NCI-H526 treated with DMSO at 0.1 percent for 48 hours (cell line): ENCODE results near the gene LRRC4C.
"Not testable (repeated sequence)": the region's sequence is repeated elsewhere in the genome, so short reads cannot be mapped to it uniquely, and the experiment has no call there.

ENCODE experiments used
- DNase-seq: peaks from one replicate; lab custom pipeline; 2025; lab: John Stamatoyannopoulos, UW

The LRRC4C gene

DNA sequence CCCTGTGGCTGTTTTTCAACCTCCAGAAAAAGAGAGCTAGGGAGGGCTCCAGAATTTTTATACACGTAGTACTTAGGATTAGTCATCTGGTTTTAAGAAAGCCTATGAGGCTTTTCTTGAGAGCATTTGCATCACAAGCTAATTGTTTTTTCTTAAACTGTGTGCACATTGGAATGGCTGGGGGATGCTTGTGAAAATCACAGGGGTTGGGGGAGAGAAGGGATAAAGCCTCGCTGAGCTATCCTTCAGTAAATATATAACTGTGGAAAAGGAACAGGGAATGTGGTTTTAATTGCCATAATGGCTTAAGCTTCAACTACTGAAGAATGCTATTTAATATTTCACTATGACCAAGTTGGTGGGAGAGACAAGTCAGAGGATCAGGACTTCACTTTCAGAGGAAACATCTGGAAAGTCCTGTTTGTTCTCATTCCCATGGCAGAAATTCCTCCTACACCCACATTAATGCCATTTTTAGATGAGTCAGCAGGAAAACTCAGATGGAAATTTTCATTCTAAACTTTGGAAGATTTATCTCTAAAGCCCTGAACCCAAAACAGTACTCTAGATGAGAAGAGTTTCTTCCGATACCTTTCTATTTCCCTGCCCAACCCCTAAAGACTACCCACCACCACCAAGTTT is 591.3 kb downstream of the LRRC4C start:
- peak; percentile 16 for DNase-seq

GRCh38 chr11:40857754-40858153 is 601.7 kb downstream of the LRRC4C start:
- not testable (repeated sequence) for DNase-seq

GRCh38 chr11:40842750-40843339 is 616.6 kb downstream of the LRRC4C start:
- DNase-seq = no peak

DNA sequence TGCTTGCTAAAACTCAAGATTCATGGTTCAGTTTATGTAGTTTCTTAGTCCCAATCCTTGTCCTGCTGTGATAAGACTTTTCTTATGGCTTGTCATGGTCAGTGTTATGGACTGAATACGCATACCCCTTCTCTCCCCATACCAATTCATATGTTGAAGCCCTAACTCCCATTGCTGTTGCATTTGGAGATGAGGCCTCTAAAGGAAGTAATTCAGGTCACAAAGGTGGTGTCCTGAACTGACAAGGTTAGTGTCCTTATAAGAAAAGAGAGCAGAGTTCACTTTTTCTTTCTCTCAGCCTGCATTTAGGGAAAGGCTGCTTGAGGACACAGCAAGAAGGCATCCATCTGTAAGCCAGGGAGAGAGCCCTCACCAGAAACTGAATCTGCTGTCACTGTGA is 618.2 kb downstream of the LRRC4C start:
- no peak for DNase-seq

GRCh38 chr11:40838181-40838683 is 621.2 kb downstream of the LRRC4C start:
- peak; percentile 80 for DNase-seq

DNA sequence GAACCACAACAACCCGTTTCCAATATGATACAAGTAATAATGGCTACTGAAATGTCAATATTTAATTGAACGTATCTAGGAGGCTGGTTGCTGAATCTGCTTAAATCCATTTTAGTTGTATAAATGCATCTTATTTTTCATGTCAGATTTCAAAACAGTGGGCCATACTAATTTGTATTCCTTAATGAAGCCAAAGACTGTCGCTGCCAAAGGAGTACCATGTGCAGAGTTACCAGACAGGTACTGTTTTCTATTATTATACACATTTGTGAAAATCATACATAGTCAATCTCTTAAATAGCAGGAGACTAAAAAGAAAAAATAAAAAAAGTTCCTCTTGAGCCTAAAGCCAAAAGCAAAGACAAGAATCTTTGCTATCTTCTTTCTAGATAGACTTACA is 632.3 kb downstream of the LRRC4C start:
- no peak for DNase-seq

DNA sequence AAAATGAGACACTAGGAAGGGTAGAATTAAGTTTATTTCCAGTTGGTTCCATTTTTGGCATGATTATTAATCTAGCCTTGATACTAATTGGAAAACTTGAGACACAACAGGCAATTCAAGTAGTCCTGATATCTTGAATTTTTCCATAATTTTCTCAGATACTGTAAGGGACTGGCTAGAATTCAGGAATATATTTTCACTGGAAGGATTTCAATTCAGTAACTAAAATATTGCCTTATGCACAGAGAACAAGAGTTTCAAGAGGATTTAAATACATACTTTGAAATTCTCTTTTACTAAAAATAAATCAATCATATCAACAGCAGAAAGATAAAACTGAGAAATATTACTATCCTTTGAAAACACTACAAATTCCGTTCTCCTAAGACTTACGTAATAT is 632.9 kb downstream of the LRRC4C start:
- no peak for DNase-seq

GRCh38 chr11:40825201-40825834 is 634.1 kb downstream of the LRRC4C start:
- no peak for DNase-seq

DNA sequence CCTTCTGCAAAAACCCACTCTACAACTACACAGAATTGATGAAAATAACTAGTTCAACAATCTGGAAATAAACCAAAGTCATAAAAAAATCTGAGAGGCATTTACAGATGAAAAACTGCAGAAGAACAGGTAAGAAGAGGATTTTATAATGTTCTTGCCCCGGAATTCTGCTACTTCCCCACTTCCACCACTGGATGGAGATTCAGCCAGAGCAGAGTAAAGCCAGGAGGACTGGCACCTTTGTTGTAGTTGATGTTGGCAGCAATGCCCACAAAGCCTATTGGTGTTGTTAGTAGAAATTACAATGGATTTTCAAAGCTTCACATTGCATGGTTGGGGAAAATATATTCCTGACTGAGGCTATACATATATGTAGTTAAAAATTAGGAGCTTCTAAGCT is 640.2 kb downstream of the LRRC4C start:
- no peak for DNase-seq

- no peak for DNase-seq
Observed at GRCh38 chr11:40816976-40817375, 642.5 kb downstream of the LRRC4C start.

- no peak for DNase-seq
Observed at GRCh38 chr11:40797981-40798380, 661.5 kb downstream of the LRRC4C start.

GRCh38 chr11:40787224-40787623 is 672.2 kb downstream of the LRRC4C start:
- DNase-seq = no peak

DNA sequence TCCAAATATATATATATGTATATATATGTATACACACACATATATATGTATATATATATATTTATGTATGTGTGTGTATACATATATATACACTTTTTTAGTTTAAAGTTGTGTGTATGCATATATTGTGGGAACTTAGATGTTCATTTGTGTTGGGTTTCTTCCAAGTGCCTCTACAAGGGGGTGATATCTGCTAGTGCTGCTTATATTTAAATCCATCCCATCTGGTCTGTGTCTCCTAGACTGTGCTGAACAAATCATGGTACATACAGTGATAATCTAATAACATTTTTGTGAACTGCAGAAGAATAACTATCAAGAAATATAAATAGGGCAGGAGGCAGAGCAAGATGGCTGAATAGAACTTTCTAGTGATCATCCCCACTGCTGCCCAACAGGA is 696.4 kb downstream of the LRRC4C start:
- no peak for DNase-seq

DNA sequence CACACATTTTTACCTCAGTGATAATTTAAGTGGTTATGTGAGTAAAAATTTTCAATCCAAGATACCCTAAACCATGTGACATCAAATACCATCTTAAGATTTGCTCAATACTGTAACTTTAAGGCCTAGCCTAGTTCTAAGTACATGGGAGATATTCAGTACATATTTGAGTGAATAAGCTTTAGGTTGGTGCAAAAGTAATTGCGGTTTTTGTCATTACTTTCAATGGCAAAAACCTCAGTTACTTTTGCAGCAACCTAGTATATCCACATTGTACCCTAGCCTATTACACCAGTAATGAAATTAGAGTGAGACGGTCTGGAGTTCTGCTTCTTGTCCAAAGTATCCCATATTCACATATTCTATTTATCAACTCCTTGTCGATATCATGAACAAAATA is 700.1 kb downstream of the LRRC4C start:
- no peak for DNase-seq

- no peak for DNase-seq
Observed at GRCh38 chr11:40754297-40754696, 705.2 kb downstream of the LRRC4C start.

GRCh38 chr11:40746282-40746681 is 713.2 kb downstream of the LRRC4C start:
- DNase-seq = no peak

DNA sequence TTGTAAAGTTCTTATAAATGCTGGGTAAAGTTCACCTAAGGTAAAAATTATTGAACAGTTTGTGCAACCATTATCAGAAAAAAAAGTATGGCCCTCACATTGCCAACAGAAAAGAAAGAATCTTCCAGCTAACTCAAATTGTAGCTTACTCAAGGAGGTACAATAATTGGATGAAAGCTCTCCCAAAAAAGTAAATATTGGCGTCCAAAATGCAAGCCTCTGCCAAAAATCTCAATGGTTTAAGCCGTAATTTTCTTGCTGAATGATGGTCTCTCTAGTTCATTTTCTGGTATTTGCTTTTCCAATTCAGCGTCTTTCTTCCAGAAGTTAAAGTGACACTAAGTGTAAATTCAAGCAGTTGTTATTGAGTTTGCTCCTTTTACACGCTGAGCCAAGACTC is 727.3 kb downstream of the LRRC4C start:
- no peak for DNase-seq

- DNase-seq = peak; percentile 44
Observed at GRCh38 chr11:40722179-40722795, 737.2 kb downstream of the LRRC4C start.

- DNase-seq = no peak
Observed at GRCh38 chr11:40716344-40717130, 742.9 kb downstream of the LRRC4C start.

- no peak for DNase-seq
Observed at GRCh38 chr11:40713083-40713482, 746.4 kb downstream of the LRRC4C start.

GRCh38 chr11:40701027-40701426 is 758.4 kb downstream of the LRRC4C start:
- no peak for DNase-seq

DNA sequence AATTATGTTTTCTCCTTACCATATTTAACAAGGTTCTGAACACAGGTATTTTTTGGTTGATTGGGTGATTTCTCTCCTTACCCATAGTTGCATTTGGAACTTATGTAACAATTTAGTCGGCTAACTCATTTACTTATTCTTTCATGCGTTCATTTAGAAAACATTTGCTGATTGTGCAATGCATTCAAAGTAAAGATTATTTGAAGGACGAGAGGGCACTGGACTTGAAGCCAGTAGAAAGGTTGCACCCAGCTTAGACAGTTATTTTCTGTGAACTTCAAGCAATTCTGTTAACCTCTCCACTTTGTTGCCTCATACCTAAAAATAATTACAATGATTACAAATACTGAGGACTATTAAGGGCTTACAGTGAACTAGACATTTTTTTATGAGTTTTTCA is 769.6 kb downstream of the LRRC4C start:
- DNase-seq = no peak
